NK-92 (cell line): Measurements from ENCODE around the gene SPSB1.

ENCODE experiments used
- DNase-seq: peaks from one replicate; lab custom pipeline; 2025; ENCODE audit not compliant: unreplicated experiment; lab: John Stamatoyannopoulos, UW

Gene SPSB1

DNA sequence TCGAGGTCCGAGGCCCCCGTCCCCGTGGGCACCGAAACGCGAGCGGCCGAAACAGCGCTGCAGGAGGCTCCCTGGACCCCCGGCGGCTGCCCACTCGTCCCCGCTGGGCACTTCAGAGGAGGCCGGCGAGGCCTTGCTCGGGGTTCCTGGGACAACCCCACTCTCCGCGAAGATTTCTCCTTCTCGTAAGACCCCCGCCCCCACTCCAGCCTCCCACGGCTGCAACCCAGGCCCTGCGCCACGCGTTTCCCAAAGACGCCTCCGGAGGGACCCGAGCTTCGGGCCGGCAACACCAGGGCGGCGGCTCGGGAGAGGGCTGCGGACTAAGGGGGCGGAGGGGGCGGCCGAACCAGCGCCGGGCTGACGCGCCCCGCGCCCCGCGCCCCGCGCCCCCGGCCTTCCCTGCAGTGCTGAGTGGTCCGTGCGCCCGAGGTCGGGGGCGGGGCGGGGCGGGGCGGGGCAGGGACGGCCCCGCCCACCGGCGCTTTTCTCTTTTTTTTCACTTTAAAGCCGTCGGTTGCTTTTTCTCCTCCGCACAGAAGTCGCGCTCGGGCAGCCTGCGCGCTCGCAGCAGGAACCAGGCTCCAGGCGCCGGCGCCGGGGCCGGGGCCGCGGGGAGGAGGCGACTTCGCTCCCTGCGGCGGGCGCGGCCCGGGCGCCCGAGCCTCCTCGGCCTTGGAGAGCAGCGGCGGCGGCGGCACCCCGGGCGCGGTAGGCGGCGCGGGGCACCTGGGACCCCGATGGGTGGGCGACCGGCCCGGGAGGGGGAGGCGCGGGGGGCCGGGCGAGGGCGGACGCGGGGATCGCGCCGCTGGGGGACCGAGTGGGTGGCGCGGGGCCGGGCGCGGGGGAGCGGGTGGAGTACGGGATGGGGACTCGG lies at the start of gene SPSB1:
SPSB1 (plus strand) TSS at position 534 of the 880 bp plus-strand sequence. CDS start 62,998 bp downstream, outside the sequence.
- DNase-seq, result no peak

DNA sequence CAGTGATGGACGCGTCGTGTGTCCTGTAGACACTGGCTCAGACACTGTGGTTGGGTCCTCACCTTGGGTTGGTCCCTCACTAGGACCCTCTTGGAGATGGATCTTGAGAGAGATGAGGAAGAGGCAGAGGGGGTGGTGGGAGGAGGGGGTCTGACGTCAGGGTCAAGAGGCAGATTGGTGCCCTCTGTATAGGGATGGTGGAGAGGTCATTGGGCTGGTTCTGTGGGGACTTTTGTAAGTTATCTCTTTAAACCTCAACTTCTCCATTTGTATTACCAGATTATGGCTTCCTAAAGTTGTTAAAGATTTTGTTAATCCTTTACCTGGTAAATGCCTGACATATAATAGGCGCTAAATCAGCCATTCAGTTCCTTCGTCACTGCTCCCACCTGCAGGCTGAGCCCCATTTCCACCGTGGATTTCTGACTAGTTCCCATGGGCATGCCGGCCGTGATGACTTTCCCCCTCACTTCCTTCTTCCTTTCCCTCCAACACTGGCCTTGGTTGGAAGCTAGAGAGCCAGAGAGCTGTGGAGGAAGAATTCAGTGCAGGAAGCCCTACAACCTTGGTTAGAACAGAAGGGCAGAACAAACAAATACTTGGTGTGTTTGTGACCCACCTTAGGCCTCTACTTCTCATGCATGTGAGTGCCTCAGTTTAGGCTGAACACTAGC lies 49.5 kb upstream of the SPSB1 start:
- DNase-seq, result no peak

- no peak for DNase-seq
Measured at GRCh38 chr1:9244501-9245229, 48.0 kb upstream of the SPSB1 start.

- DNase-seq, result no peak
Measured at GRCh38 chr1:9245230-9245619, 47.5 kb upstream of the SPSB1 start.

DNA sequence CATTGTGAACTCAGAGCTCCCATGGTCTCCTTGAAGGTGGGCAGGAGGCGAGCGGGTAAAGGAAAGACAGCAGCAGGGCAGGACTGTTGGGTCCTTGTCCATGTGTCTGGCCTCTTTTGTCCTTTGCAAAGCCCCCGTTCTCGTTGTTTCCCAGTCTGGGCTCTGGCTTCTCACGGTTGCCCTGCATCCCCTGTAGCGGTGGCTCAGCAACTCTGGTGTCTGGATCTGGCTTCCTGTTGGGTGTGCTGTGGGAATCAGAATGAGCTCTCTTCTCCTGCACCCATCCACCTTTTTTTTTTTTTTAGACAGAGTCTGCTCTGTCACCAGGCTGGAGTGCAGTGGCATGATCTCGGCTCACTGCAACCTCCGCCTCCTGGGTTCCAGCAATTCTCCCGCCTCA lies 47.0 kb upstream of the SPSB1 start:
- DNase-seq, result no peak

- no peak for DNase-seq
Measured at GRCh38 chr1:9246215-9246614, 46.5 kb upstream of the SPSB1 start.

GRCh38 chr1:9246841-9247785 lies 45.6 kb upstream of the SPSB1 start:
- no peak for DNase-seq

GRCh38 chr1:9247894-9248293 lies 44.8 kb upstream of the SPSB1 start:
- DNase-seq, result no peak

DNA sequence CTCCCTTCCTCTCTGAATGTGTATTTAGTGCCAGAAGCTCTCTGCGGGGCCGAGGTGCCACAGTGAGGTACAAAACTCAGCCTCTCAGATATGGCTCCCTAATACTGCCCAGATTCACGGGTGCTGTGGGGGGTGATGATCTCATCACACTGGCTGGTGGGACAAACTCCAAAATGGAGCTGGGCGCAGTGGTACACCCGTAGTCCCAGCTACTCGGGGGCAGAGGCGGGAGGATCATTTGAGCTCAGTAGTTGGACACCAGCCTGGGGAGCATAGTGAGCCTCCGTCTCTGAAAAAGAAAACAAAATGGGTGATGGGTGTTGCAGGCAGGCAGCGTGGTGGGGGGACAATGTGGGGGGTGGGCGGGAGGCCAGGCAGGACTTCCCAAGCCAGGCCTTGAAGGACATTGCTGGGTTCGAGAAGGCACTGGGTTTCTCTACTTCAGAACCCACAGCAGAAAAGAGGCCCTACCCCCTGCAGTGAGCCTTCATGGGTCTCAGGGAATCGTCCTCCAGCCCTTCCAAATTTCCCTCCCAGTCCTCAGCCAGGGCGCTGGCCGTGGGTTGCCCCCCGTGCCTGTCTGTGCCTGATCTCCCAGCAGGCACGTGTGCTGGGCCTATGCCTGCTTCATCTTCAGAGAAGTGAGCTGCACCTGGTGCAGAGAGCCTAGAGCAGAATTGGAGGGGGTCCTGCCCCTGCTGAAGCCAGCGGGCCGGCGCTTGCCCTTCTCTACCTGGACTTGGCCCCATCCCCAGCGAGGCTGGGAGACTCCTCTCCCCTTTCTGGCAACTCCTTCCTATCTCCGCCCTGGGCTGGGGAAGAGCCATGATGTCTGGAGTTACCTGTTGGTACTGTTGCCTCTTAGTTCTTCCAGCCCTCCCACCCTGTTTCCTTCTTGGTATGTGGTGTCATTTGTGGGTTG lies 44.1 kb upstream of the SPSB1 start:
- DNase-seq, result no peak

GRCh38 chr1:9249263-9249533 lies 43.5 kb upstream of the SPSB1 start:
- DNase-seq, result no peak

- DNase-seq, result no peak
Measured at GRCh38 chr1:9249534-9250410, 42.9 kb upstream of the SPSB1 start.

GRCh38 chr1:9250411-9251381 lies 42.0 kb upstream of the SPSB1 start:
- DNase-seq, result no peak

GRCh38 chr1:9251501-9251900 lies 41.2 kb upstream of the SPSB1 start:
- no peak for DNase-seq

DNA sequence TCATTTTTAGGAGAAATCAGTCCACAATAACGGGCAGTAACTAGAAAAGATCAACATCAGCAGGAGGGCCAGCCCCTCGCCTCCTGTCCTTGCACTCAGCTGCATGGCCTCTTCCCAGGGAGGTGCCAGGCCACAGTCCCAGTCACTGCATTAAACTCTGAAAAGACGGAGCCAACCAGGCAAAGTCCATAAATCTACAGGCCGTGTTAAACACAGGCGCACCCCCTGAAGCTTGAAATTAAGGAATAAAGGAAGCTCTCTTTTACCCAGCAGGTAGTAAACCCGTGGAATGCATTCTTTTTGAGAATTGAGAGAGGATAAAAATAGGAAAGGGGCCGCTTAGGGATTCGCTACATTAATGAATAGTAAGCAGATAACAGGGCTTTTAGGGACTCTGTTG lies 39.7 kb upstream of the SPSB1 start:
- DNase-seq, result no peak

DNA sequence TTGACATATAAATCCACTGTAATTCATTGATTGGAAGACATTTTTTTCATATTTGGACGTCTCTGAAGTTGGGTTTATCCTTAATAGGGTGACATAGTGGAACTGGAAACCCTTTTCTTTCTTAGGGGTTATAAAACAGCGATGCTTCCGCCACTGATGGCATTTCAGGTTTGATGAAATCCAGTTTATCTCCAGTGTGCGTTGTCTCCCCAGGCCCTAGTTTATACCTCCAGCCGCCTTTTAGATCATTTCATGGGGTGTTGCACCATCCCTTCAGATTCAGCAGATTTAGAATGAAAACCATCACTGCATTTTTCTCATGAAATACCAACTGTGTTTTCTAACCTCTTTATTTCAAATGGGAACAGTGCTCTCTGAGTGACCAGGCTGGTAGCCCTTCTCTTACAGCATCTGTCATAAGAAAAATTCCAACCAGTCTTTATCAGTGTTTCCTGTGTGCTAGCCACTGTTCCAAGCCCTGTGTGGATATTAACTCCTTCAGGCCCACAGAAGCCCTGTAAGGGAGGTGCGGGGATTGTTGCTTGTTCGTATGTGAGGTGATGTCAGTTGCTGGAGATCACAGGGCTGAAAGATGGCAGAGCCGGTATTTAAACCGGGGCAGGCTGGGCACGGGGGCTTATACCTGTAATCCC lies 39.1 kb upstream of the SPSB1 start:
- DNase-seq, result no peak

- DNase-seq, result no peak
Measured at GRCh38 chr1:9256332-9256731, 36.4 kb upstream of the SPSB1 start.

- DNase-seq, result no peak
Measured at GRCh38 chr1:9257851-9258250, 34.8 kb upstream of the SPSB1 start.
